ENCODE measurements around the gene WDR43. TPM values are rescaled to one million over a fixed set of nuclear protein-coding genes. Genes with fewer than 3 reads are reported as not detected.
A peak's percentile ranks its signal among the peaks of the same experiment; 100 is the strongest.

The WDR43 gene
- total and polyA plus RNA-seq, 9 of the 15 experiments (the other 6 are each of a cell fraction or from before 2014, with no cell fraction given), result 34.6 to 197 (median 105) TPM

DNA sequence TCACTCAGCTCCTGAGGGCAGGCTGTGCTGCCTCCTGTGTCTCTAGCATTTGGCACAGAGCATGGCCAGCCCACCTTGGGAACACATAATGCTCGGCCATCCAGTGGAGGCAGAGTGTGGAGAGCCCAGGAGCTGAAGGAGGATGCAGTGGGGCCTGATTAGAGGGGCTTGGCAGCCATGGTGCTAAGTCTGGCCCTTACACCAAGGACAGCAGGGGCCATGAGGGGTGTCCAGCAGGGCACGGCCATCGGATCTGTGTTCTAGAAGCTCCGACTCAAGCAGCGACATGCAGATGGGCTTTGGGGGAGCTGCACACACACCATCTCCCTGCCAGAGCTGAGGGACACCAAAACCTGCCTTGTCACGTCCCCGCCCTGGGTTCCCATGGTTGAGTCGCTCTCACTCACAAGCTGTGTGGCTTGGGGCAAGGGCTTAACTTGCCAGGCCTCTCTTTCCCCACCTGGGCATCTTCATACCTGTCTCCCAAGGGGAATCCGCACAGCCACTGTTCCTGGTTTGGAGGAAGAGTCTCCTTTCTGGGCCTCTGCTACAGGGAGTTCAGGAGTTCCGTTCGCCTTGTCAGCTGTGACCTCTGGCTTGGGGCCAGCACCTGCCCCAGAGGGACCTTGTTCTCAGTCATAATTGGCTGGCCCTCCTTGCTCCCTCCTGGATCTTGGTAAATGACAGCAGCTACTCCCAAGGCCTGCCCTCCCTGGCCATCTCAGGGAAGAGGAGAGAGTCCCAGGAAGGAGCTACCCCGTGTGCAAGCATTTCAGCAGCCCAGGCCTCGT, 85.3 kb downstream of the WDR43 start:
- ChIA-PET POLR2A (interaction anchor here (1.5 kb wide), 1 partner anchor 9 kb away, joined by 3 read pairs; no protein-coding TSS in a partner anchor), CTCF (ENCODE audit: low intra/inter-chr PET ratio) (no interaction called here)
- no peak overlapping the region for H3K27ac ChIP-seq (ENCODE audit: extremely low read depth, low read depth, low read length)
- H3K36me3 ChIP-seq (ENCODE audit: control insufficient read depth, insufficient read depth, low read length), result no peaks in the 10 kb centered on the region
- BruUV-seq (replicated peaks), result no TSS peak
- peaks cover 2 to 58% of the 10 kb centered on the region in 2 experiments; a peak in 3 of 5 replicates for H3K27me3 ChIP-seq (ENCODE audit: control insufficient read depth in 2 of 2, insufficient read depth in 2 of 2, low read length in 2 of 2)
- no peaks in the 10 kb centered on the region for H3K9me1 ChIP-seq (ENCODE audit: control insufficient read depth, insufficient read depth, low read length)
- no peaks in the 10 kb centered on the region; a peak in 1 of 5 replicates for H3K4me1 ChIP-seq (replicated peaks in 1 of 2; ENCODE audit: control insufficient read depth in 2 of 2, insufficient read depth in 2 of 2, low read length in 2 of 2)
- DNase-seq (ENCODE audit: extremely low read depth in 1 of 4, low spot score in 3 of 4) (no peak), FAIRE-seq (no peak), ATAC-seq (peak; percentile 48)
- no peak overlapping the region for H2AFZ ChIP-seq (ENCODE audit: low read depth, low read length)
- TF ChIP-seq NFIC (IDR thresholded peaks at IDR 0.05), result peak; percentile 71
- TF ChIP-seq, protein P1, sequence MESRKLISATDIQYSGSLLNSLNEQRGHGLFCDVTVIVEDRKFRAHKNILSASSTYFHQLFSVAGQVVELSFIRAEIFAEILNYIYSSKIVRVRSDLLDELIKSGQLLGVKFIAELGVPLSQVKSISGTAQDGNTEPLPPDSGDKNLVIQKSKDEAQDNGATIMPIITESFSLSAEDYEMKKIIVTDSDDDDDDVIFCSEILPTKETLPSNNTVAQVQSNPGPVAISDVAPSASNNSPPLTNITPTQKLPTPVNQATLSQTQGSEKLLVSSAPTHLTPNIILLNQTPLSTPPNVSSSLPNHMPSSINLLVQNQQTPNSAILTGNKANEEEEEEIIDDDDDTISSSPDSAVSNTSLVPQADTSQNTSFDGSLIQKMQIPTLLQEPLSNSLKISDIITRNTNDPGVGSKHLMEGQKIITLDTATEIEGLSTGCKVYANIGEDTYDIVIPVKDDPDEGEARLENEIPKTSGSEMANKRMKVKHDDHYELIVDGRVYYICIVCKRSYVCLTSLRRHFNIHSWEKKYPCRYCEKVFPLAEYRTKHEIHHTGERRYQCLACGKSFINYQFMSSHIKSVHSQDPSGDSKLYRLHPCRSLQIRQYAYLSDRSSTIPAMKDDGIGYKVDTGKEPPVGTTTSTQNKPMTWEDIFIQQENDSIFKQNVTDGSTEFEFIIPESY (CRISPR knock-in tag; IDR thresholded peaks at IDR 0.05), result no peak
- TF ChIP-seq KDM2B (CRISPR knock-in tag; IDR thresholded peaks at IDR 0.05), result no peak
- no peak overlapping the region for H3K4me3 ChIP-seq
- H4K20me1 ChIP-seq (replicated peaks; ENCODE audit: control insufficient read depth, insufficient read depth, low read length), result no peaks in the 10 kb centered on the region
- no peaks in the 10 kb centered on the region for H3K9me3 ChIP-seq (replicated peaks; ENCODE audit: control insufficient read depth, insufficient read depth, low read depth, low read length)
- 3% methylated on average over 13 of the region's 13 CpGs for WGBS (ENCODE audit: insufficient coverage, low coverage, missing lambda C conversion rate)
- intact Hi-C loops (cut with micrococcal nuclease), result no loop called here
- H3K79me2 ChIP-seq (ENCODE audit: control insufficient read depth, insufficient read depth, low read length), result no peaks in the 10 kb centered on the region
- peak overlapping the region in 1 of 2 experiments; percentile 74; a peak in 1 of 4 replicates for H3K9ac ChIP-seq (ENCODE audit: insufficient read depth in 1 of 2, low read depth in 2 of 2, low read length in 2 of 2)
- in situ Hi-C loops (cut with MboI), result no loop called here
- no peak overlapping the region for H3K4me2 ChIP-seq (ENCODE audit: insufficient read depth, low read length)
